Stimulated activated CD4-positive, alpha-beta T cell treated with anti-CD3 and anti-CD28 coated beads, Interleukin-2, amount 100 ng/mL, for 4 hours (primary cell): Measurements from ENCODE around the gene PRLR.

Experiments used
- DNase-seq: peaks from one replicate; pipeline ENCODE4 v3.0.0-alpha.2; 2020; ENCODE audit warnings: low read depth

Gene PRLR

DNA sequence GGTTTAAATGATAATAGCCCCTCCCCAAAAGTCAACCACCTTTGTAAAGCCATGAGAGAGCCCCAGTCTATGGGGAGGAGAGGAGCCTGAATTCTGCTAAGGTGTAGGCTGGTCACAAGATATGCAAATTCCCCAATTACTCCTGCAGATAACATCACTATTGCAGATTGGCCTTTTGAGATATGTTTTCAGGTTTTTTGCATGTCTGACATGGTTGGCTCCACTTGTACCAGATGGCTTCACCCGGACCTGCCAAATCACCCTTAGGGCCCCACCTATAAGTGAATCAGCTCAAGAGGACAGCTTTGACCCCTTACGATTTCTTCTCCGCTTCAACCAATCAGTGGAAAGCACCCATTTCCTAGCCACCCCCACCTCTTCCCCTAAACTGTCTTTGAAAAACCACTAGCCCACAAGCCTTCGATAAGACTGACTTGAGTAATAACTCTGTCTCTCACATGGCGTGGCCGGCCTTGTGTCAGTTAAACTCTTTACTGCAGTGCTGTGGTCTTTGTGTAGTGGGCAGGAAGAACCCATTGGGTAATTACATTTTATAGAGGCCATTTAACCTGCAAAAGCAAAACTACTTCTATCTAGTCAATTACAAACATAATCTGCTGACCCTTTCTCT lies 69.7 kb downstream of the PRLR start:
- no peak for DNase-seq

DNA sequence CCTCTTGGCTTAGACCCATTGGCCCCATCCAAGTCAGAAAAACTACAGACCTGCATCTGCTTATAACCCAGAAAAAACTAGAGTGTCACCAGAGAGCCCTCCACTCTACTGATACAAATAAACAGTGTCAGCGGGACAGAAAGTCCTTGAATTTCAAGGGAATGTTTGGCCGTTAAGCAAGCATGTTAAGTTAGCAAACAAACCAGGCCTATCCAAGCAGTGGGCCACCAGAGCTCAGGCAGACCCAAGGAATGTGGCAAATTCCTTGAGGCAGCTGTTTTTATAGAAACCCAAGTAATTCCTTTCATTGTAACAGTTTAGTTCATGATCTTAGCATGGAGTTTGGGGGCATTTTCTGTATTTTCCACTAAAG lies 70.9 kb downstream of the PRLR start:
- no peak for DNase-seq

DNA sequence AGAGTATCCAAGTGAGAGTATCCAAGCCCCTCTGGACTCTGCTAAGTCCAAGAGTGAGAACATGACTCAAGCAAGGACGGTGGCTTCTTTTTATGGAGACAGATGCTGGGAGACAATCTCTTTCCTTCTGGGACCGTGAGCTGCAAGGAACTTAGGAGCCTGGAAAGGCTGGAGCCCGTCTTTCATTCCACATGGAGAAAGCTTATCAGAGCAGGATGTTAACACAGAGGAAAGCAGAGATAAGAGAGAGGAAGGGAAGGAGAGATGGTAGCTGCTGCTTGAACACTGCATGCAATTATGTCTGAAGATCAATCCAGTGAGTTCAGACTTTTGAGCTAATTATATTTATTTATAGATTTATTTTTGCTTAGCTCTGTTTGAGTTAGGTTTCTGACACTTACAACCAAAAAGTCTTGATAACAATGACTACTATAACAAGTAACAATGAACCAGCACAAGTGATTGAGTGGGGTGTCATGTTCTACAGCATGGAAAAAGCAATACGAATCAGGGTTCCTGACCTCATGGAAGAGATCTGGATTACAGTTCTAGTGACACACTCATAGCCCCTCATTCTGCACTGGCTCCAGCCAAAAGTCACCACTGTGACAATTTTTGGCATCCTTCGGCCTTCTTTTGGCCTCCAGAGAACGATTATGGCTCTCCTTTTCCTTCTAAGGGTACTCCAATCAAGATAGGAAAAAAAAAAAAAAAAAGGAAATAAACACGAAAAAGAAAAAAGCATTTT lies 71.5 kb downstream of the PRLR start:
- DNase-seq, result no peak

DNA sequence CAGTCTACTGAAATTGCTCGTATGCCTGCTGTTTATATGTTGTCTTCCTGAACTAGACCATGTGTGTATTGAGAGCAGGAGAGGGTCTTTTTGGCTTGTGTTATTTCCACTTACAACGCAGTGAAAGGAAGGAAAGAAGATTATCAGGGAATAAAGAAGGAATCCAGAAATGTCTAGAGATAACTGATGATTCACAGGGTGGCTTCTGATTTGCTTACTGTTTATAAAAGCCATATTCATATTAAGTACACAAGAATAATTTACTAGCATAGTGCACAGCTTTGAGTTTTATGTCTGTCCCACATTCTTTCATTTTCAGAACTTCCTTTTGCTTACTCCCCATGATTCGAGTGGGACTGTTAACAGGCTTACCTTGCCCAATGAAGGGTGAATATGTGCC lies 72.1 kb downstream of the PRLR start:
- no peak for DNase-seq

DNA sequence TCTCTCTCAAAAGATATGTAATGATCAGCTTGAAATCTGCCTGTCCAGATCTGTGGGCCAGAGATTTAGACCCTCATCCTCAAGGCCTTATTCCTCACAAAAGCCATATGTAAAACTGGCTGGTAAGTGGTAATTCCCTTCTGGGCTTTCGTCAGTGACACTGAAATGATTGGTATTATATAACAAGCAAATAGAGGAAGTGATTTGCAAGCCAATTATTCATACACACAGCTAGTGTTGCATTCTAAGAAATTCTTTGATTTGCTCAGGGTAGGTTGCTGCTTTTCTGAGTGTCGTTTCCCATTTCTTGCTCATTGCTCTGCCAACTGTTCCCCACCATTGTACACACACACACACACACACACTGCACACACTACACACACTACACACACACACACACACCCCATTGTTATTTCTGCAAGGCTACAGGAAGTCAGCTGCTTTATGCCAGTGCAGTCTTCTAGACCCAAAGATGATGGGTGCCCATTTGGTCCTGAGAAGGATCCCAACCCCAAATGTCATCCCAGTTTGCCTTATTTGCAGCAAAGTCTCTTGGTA lies 76.8 kb downstream of the PRLR start:
- DNase-seq, result no peak

DNA sequence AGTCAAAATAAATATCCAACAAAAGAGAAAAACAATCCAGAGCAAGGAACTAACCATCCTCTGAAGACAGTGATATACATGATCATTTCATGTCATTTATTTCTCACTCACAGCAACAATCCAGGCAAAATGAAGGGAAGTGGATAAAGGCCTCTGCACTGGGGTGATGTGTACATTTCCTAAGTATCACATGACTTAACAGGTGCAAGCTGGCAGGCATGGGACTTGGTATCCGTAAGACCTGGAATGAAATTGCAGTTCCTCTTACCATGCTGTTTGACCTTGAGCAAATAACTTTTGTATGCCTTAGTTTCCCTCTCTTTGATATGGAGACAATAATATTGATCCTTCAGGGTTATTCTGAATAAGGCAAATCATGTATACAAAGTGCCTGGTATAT lies 77.6 kb downstream of the PRLR start:
- DNase-seq, result no peak

DNA sequence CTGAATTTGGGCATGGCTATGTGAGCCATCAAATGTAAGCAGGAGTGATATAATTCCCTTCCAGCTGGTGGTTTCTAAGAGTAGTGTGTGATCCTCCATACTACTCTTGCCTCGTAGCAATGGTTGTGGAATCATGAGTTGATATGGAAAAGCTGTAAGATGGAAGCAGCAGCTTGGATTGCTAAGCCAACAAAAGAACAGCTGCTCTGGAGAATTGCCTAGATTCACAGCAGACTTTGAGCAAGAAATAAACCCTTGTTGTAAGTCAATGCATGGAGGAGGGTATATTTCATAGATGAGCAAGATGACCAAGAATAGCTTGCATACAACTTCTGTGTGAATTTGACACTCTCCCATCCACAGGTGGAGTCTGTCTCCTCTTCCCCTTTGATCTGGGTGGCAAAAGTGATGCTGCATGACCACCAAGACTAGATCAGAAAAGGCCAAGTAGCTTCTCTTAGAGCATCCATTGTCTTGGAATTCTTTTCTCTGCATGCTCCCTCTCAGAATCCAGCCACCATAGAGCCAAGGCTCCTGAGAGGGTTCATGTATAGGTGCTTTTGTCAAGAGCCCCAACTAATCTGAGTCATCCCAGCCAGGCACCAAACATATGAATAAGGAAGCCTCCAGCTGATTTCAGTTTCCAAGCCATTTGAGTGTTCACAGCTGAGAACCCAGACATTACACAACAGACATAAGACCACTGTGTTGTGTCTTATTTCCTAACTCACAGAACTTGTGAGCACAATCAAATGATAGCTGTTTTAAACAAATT lies 79.0 kb downstream of the PRLR start:
- DNase-seq, result no peak

DNA sequence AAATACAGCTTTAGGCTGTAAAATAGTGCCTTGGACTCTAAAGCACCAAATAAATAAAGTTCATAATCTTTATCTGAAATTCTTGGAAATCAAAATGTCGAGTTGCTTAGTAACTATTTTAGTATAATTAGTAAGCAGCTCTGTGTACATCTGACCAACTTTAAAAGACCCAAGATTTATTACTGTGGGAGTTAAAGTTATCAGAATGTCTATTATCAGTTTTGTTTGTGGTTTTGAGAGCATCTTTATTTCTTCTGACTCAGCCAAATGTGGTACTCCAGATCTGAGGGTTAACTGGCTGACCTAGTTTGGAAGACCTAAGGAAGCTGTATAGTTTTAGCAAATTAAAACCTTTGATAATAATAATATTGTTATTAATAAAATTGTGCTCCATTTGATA lies 81.2 kb downstream of the PRLR start:
- DNase-seq, result no peak

DNA sequence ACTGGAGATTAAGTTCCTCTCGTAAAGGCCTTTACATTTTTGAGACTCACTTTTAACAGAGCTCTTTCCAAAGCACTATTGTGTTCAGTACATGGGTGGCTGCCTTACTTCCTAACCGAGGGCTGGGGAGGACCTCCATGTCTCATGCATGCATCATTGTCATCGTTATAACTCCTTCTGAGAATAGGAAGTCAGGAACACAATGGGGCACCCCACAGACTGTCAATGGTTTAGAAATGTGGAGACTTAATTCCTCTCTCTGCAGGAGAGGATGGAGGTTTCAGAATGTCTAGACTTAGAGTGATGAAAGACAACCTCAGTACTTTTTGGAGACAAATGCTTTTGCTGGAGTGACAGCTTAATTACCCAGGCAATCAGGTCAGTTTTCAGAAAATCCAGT lies 83.9 kb downstream of the PRLR start:
- DNase-seq, result no peak

DNA sequence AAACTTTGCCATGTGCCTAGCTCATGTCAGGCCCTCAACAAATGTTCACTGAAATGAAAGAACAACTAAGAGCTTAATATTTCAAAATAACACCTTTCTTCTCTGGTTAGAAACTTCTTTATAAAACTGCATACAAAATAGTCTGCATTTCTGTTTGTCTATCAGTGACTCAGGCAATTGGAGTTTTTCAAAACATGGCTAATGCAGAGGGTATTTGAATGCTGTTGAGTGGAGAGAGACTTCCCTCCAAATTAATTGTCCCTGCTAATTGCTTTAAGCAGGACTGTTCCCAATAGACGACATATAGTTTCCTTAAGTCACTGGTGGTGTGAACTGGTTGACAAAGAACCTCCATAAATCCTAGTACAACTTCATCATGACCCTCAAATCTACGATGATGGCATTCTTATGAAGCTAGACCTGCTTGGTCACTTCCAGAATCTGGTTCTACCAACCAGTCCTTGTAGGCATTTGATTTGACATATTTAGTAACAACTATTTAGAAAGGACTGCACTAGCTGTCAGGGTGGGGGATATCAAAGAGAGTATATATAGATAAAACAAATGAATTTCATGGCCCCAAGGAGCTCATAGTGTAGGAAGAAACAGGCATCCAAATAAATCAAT lies 84.5 kb downstream of the PRLR start:
- DNase-seq, result no peak

DNA sequence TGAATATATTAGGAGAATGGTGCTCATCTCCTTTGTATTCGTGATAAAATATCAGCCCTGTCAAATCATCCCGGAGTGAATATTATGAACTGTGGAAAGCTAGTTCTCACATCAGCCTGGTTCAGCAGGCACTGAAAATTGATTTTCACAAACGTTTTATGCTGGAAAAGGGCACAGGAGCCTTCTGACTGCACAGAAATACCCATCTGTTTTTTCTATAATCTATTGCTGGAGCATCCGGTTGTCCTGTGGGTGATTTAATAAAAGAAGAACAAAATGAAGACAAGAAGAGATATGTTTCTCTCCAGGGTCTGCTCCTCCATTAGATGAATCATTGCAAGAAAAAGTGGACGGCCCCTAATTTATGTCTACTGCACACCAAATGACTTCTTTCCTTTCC lies 85.3 kb downstream of the PRLR start:
- DNase-seq, result no peak

DNA sequence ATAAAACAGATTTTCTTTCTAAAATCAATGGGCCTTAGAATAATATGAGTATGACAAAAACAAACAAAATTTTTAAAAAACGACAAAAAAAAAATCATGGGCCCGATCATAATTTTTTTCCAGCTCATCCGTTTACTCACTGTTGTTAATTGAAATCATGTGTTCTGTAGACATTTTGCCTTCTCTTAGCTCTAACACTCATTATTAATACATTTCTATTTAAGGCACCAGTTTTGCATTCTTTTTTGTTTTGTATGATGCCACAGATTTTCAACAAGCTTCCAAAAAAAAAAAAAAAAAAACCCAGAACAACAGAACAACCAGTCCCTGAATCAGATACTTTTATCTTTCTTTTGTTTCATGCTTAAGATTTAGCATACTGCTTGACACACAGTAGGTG lies 86.4 kb downstream of the PRLR start:
- no peak for DNase-seq

DNA sequence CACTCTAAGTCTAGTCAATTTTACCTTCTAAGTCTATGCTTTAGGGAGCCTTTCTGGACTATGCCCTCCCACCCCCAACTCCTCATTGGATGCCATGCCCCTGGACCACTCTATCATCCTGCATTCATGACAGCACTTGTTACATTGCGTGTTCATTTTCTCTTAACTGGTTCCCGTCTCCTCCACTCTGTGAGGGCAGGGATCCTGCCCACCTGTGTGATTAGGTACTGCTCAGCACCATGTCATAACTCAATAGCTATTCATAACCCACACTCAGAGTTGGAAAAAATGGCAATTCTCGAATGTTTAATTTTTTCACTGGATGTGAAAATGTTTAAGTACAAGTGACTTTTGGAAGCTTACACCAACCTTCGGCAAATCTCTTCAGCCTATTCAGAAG lies 88.5 kb downstream of the PRLR start:
- no peak for DNase-seq

DNA sequence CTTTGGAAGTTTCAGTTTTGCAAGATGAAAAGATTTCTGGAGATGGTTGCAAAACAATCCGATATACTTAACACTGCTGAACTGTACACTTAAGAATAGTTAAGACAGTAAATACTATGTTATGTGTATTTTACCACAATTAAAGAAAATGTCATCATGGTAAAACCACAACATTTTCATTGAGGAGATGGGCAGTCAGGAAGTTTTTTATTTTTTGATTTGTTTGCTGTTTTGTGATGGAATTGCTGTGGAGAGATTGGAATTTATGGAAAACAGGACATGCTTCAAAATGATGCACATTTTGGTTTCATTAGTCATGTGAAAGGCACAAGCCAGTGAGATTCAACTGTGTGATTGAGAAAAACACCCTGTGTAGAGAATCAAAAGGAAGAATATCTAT lies 92.1 kb downstream of the PRLR start:
- no peak for DNase-seq

DNA sequence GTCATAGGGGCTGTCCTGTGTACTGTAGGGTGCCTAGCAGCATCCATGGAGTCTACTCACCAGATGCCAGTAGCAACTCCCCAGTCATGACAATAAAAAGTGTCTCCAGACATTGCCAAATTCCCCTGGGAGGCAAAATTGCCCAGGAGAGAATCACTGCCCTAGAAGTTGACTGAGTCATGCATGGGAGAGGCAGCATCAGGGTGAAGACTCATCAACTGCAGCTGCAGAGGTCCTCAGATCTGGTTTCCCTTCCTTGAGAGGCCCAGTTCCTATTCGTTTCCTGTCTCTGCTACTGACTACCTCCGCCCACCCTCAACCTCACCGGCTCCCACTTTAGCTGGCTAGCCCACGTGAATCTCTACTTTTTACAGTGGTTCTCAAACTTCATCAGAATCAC lies 93.9 kb downstream of the PRLR start:
- no peak for DNase-seq

DNA sequence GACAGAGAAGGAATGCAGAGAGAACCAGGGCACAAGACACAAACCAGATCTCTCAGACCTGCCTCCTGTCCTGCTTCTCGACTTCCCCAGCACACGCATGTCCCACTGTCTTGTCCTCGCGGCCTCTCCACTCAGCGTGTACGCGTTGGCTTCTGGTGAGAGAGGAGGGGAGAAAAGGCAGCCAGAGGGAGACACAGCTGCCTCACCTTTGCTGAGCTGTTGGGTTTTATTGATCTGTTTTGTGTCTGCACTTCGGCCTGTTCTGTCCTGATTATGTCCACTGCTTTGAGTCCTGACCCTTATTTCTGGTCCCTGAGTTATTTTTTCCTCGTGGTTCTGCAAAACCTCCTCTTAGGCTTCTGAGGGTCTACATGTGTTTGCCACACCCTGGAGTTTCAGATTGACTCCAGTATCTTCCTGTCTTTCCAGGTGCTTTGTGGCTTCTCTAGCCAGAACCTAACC lies 95.0 kb downstream of the PRLR start:
- no peak for DNase-seq

DNA sequence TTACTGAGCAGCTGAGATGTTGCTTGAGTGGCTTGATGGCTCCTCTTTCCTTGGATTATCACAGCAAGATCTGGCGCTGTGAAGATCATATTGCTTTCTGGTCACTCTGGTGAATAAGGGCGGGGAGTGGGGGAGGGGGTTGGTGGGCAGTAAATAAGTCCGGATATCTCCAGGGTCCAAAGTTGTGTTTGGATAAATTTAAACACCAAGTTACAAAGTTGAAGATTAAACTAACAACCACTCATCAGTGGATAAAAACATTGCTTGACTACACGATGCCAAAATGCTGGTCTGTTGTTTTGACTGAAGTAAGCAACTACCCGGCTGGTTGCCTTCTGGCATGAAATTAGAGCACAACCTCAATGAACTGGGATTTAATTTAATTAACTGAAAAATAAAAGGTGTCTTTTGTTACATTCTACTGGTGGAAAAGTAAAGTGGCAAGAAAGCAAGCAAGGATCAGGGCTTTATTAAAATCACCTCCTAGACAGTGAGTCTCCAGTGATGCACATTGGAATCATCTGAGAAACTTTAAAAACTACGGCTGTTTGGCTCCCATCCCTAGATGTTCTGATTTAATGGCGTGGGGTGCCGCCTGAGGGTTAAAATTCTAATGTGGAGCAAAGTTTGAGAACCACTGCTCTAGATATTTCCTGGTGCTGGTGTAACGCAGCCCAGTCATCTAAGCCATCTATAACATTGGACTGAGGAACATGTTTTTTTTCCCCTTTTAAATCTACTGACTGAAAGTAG lies 95.8 kb downstream of the PRLR start:
- no peak for DNase-seq

DNA sequence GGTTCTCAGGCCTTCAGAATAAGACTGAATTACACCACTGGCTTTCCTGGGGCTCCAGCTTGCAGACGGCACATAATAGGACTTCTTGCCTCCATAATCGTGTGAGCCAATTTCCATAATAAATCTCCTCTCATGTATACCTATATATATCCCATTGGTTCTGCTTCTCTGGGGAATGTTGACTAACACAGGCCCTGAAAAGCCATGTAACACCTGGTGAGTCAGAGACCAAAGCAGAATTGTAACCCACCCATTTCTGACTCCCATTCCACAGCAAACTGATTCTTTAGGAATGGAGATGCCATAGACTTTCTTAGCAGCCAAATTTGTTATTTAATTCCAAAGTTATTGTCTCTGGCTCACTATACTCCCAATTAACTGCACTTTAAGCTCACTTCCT lies 97.1 kb downstream of the PRLR start:
- no peak for DNase-seq

DNA sequence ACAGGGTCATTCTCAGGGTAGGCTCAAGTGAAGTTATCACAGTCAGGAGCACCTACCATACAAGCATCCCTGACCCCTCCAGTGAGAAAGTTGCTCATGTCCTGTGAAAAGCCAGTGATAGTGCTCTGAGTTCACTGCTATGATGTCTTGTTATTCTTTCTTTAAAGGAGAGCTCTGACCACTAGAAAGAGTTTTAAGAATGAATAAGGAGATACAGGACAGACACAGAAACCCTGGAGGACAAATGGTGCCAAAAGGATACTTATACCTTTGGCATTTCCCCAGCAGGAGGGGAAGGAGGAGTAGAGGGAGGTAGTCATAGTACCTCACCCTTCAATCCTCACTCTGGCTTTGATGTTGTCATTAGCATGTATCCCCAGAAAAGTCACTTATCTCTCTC lies 98.6 kb downstream of the PRLR start:
- DNase-seq, result no peak

DNA sequence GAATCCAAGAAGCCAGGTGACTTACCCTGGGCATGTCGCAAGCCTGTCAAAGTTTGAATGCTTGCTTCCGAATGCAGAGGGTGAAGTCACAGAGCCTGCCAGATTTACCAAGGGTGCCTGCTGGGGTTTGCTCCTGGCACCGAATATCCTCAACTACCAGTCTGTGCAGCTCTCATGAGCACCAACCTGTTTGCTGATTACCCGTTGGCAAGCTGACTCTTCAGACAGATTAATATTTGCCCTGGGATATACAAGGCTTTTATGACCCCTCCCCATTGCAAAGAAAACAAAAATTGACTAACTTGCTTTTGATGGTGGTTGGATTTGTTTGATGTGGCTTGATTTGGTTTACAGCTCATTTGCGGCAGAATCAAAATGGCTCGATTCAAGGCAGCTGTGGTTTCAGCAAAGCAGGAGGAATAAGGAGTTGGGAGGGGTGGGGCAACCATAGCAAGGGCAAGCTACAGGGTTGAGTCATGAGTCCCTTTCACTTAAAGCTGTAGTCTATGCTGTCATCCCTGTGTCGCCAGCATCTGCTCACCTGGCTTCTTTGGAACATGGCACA lies 100.3 kb downstream of the PRLR start:
- DNase-seq, result peak; percentile 11

DNA sequence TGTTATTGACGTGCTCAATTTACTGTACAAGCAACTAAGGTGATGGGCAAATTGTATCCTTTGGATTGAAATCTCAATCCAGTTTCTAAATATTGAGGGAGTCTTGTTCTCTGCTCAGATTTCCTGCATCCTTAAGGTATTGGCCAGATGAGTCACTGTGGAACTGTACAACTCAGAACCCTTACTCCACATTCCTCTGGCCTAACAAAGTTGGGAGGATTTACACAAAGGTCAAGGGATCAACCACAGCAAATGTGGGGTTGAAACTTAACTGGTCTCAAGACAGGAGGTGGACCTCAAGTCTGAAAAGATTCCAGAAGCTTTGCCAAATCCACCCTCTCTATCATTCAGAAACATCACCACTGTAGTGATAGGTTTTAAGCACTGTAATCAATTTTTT lies 101.0 kb downstream of the PRLR start:
- no peak for DNase-seq
